Adrenal gland (tissue), 12 donors: Measurements from ENCODE around the gene CLASRP. TPM values are rescaled to one million over a fixed set of nuclear protein-coding genes. Genes with fewer than 3 reads are reported as not detected.

Experiments
- DNase-seq, 7 donors: peaks; one replicate each; pipeline ENCODE4 v3.0.0-alpha.2; 2019 to 2020
- H3K27ac ChIP-seq, 5 donors: fragments of 200-600 bp; sonication (generic) in 4 of 5; 1 replicate in 3 of 5; 2 replicates in 2 of 5; pipeline versions ENCODE4 v1.5.1 to v1.8.0; 2016 to 2020; ENCODE audit warnings: mild to moderate bottlenecking in 1 of 5
- H3K27me3 ChIP-seq: fragments of 200-600 bp; 2 replicates; pipeline ENCODE4 v1.8.0; 2021
- H3K36me3 ChIP-seq, 2 donors: fragments of 200-600 bp; replicated peaks in 1 of 2; 1 replicate in 1 of 2; 2 replicates in 1 of 2; pipeline versions ENCODE4 v1.5.1 to v1.8.0; 2018 to 2022
- H3K4me1 ChIP-seq, 2 donors: fragments of 200-600 bp; replicated peaks in 1 of 2; 1 replicate in 1 of 2; 2 replicates in 1 of 2; pipeline versions ENCODE4 v1.5.1 to v1.8.0; 2018 to 2021
- H3K4me3 ChIP-seq, 4 donors: fragments of 200-600 bp; sonication (generic) in 3 of 4; one replicate each; pipeline ENCODE4 v1.5.1; 2016 to 2018
- H3K9me3 ChIP-seq, 3 donors: fragments of 200-600 bp; sonication (generic) in 1 of 3; replicated peaks in 1 of 3; 1 replicate in 2 of 3; 2 replicates in 1 of 3; pipeline versions ENCODE4 v1.5.1 to v1.8.0; 2016 to 2021
- CTCF ChIP-seq, 6 experiments: fragments of 450-650 bp in 4 of 6; fragments of 200-600 bp in 2 of 6; sonication (generic) in 1 of 6; IDR thresholded peaks; 1 replicate in 5 of 6; 2 replicates in 1 of 6; pipeline versions ENCODE4 v1.5.1 to v1.8.0; 2016 to 2021; ENCODE audit warnings: antibody characterized with exemption in 6 of 6, mild to moderate bottlenecking in 2 of 6, moderate library complexity in 1 of 6
- POLR2A ChIP-seq, 2 donors: fragments of 450-650 bp; IDR thresholded peaks; one replicate each; pipeline ENCODE4 v1.6.1; 2017; ENCODE audit warnings: antibody characterized with exemption in 2 of 2, mild to moderate bottlenecking in 2 of 2, moderate library complexity in 1 of 2
- WGBS, 4 donors: extraction: QIAGEN DNeasy Blood & Tissue Kit in 2 of 4; methylation state at CpG; one replicate each; pipeline versions ENCODE4 v1.1.5 to v1.1.7; 2013 to 2017; 5-methylcytosine and 5-hydroxymethylcytosine counted together
- intact Hi-C, 2 donors: fragments of 100-400 bp; cut with DNase I; formaldehyde crosslinking; loops; one replicate each; pipeline versions ENCODE4 v1.14.1 to v1.15.0; 2022 to 2023
- polyA plus RNA-seq, 3 donors: library from polyadenylated mRNA; stranded (reverse); fragments of 200-250 nt in 2 of 3; fragments of 350-450 nt in 1 of 3; fragmentation: Illumina TruSeq in 1 of 3; extraction: RNeasy Lipid Tissue Mini Kit (QIAGEN cat#74804) in 1 of 3; gene quantifications; one replicate each; pipeline ENCODE4 v1.2.3, GENCODE V29; 2013 to 2014
- total RNA-seq, 9 donors: library from RNA; depleted of rRNA in 4 of 9; stranded (reverse); fragments of >200 nt in 4 of 9; fragments of 120-200 nt in 1 of 9; fragmentation: NEBNext Ultra II Directional in 1 of 9; extraction: Animal tissue kit (Norgen Biotek cat#: 25700) in 1 of 9; gene quantifications; one replicate each; pipeline versions ENCODE4 v1.1.0 to v1.2.4, GENCODE V29; 2013 to 2023
- donor health status: healthy with polysubstance abuse.
- donor health status: Bipolar disorder and iron deficiency.
- donor health status: DM: yes; HTN: yes; CAD: no.
- donor health status: DM: no; HTN: no; CAD: no.
- donor health status: DM: no; HTN: no; CAD: no.
- donor health status: DM: yes; HTN: yes; CAD: no.

Gene CLASRP
- total and polyA plus RNA-seq, 12 donors: 19.8 to 730 (median 64.7) TPM

GRCh38 chr19:45079911-45080370 lies 41.1 kb downstream of the CLASRP start:
- DNase-seq: no peak
- Histone ChIP-seq H3K36me3 (peaks cover 0 to 9% of the 10 kb centered on the region in 2 donors), H3K27me3 (no peaks in the 10 kb centered on the region), H3K9me3 (no peaks in the 10 kb centered on the region), H3K27ac (peak overlapping the region in 1 of 5 donors; percentile 59), H3K4me3 (peak overlapping the region in 2 of 4 donors; percentile 75 to 98), H3K4me1 (peaks cover 20 to 30% of the 10 kb centered on the region in 2 donors)
- intact Hi-C loops: no loop called here
- TF ChIP-seq POLR2A (IDR thresholded peaks at IDR 0.05) (no peak), CTCF (IDR thresholded peaks at IDR 0.05) (no peak)
- 8 to 15% (median 11%) methylated on average over 6 of the region's 6 CpGs for WGBS, 4 donors

DNA sequence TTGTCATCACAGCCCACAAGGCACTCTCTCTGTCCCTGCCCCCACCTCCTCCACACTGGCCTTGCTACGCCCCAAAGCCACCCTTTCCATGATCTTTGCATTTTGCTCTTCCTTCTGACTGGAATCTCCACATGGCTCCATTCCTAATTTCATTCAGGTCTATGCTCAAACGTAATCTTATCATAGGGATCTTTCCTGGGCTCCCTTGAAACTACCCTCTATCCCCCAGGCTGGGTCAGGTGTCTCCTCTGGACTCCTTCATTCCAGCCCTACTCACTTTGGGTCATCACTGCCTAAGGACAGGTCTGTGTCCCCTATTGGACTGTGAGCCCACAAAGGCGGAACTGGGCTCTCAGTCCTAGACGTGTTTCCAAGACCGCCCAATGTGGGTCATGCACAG lies 43.3 kb downstream of the CLASRP start:
- Histone ChIP-seq H3K27me3 (no peaks in the 10 kb centered on the region), H3K9me3 (no peaks in the 10 kb centered on the region), H3K36me3 (peaks cover 0 to 9% of the 10 kb centered on the region in 2 donors), H3K4me3 (no peak overlapping the region), H3K4me1 (peaks cover 15 to 17% of the 10 kb centered on the region in 2 donors), H3K27ac (no peak overlapping the region)
- intact Hi-C loops: no loop called here
- no peak for TF ChIP-seq POLR2A (IDR thresholded peaks at IDR 0.05)
- no peak for TF ChIP-seq CTCF (IDR thresholded peaks at IDR 0.05)
- WGBS, 4 donors: 90 to 95% (median 91%) methylated on average over 5 of the region's 5 CpGs
- no peak for DNase-seq

DNA sequence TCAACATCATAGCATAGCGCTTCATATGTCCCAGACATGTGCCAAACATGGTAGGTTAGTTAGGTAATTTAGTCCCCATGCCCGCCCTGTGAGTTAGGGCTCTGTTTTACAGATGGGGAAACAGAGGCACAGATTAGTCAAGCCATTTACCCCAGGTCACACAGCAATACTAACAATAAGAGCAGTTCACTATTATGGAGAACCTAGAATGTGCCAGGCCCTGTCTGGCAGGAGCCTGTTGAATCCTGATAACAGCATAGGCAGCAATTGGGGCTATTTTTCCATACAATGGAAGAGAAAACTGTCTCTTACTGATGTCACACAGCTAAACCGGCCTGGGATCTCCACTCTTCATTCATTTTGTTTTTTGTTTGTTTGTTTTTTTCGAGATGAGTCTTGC lies 47.6 kb downstream of the CLASRP start:
- Histone ChIP-seq H3K4me3 (no peak overlapping the region), H3K9me3 (no peaks in the 10 kb centered on the region), H3K36me3 (peaks cover 0 to 14% of the 10 kb centered on the region in 2 donors), H3K4me1 (peaks cover 0 to 9% of the 10 kb centered on the region in 2 donors), H3K27me3 (no peaks in the 10 kb centered on the region), H3K27ac (no peak overlapping the region)
- no peak for TF ChIP-seq POLR2A (IDR thresholded peaks at IDR 0.05)
- TF ChIP-seq CTCF (IDR thresholded peaks at IDR 0.05): no peak
- intact Hi-C loops: no loop called here
- WGBS, 4 donors: 87 to 95% (median 91%) methylated on average over 4 of the region's 4 CpGs
- no peak for DNase-seq

GRCh38 chr19:45087531-45087930 lies 48.7 kb downstream of the CLASRP start:
- DNase-seq: no peak
- TF ChIP-seq POLR2A (IDR thresholded peaks at IDR 0.05) (no peak), CTCF (IDR thresholded peaks at IDR 0.05) (no peak)
- 69 to 77% (median 76%) methylated on average over 11 of the region's 11 CpGs for WGBS, 4 donors
- H3K4me1 ChIP-seq: peaks cover 0 to 9% of the 10 kb centered on the region in 2 donors
- intact Hi-C loops: no loop called here
- no peak overlapping the region for H3K4me3 ChIP-seq
- peaks cover 0 to 6% of the 10 kb centered on the region in 2 donors for H3K36me3 ChIP-seq
- no peaks in the 10 kb centered on the region for H3K9me3 ChIP-seq
- no peaks in the 10 kb centered on the region for H3K27me3 ChIP-seq
- no peak overlapping the region for H3K27ac ChIP-seq
